ENCODE results near the gene FANCG.

Gene FANCG

DNA sequence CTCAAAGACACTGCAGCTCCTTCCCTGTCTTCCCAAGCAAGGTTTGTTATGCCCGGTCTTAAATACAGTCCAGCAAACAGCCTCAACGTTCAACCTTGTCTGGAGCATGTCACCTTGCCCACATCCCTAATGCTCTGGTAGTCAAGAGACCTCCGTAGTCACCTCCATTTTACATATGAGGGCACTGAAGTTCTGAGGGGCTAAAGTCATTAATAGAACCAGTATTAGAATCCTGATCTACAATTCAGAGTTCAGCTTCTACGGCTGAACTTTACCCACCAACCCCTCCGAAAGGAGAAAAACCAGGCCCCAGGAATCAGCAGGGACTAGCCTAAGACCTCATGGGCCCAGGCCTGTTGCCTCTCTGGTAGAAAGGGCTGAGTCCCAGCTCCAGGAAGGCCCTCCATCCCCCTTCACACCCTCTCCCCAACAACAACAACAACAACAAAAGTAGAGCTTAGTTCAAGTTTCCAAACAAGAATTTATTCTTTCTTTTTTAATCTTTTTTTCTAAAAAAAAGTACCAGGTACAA, 24.0 kb upstream of the FANCG start:
- no peak for DNase-seq

DNA sequence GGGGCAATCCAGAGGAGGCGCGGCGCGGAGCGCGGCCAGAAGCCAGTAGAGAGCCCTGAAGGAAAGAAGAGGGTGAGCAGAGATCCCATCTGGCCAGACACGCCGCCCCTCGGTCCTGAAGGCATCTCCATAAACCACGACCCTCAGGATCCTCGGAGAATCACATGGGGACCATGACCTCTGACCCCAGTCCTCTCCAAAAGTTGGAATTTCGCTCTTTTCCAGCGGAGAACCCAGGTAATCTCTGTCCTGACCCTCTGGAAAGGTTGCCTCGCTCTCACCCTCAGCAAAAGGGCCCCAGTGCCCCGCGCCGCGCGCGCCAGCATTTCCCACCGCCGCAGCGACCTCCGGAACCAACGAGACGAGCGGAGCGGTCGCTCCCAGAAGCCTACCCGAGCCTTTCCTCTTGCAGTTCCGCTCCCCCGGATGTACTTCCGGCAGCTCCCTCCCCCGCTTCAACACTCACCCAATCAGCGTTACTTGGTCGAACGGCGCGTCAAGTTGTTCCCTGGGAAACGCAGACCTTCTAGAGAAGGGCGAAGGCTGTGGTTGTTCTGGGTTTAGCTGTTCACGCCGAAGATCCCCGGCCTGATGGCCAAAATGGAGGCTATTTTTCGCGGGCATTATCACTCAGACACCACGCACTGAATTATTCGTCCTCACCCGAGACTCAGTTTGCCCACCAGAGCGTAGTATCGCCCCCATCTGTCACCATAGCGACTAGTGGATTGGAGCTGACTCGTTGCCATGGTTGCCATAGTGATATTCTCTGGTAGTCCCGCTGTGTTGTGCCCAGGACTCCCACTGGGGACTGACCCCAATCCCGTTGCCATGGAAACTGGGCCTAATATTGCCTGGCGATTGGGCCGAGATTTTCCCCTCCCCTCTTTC, 23.3 kb upstream of the FANCG start, which contains the start of gene STOML2:
Gene STOML2, minus strand, starts transcription at position 363 of the 891 bp plus-strand sequence. Its CDS starts 37 bp downstream, at position 326.
- DNase-seq, result peak; percentile 89 to 93

DNA sequence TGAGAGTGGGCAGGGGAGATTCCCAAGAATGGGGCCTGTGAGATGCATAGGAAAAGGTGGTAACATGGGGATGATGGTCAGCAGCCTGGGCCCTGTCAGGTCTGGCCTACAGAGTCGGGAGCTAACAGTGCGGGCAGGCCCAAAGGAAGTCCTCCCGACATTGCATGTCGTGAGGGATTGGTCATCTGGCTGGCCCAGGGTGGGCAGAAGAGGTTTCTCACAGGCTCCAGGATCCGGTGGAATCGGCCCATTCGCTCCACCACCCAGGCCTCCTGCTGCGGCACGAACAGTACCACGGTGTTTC, 22.7 kb upstream of the FANCG start:
- peak in 1 of 2 experiments; percentile 16 for DNase-seq

DNA sequence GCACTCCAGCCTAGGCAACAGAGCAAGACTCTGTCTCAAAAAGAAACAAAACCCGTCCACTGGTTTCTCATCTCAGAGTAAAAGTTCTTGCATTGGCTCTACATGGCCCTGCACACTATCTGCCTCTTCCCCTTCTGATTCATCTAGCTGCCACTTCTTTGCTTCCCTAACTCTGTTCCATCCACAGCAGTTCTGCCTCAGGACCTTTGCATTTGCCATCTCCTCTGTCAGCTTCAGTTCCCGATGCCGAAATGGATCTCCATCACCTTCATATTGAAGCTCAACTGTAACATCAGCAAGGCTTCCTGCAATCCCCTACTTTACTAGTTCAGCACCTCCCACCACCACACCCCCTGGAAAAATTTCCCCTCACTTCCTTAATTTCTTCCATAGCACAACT, 17.8 kb upstream of the FANCG start:
- DNase-seq, result no peak

DNA sequence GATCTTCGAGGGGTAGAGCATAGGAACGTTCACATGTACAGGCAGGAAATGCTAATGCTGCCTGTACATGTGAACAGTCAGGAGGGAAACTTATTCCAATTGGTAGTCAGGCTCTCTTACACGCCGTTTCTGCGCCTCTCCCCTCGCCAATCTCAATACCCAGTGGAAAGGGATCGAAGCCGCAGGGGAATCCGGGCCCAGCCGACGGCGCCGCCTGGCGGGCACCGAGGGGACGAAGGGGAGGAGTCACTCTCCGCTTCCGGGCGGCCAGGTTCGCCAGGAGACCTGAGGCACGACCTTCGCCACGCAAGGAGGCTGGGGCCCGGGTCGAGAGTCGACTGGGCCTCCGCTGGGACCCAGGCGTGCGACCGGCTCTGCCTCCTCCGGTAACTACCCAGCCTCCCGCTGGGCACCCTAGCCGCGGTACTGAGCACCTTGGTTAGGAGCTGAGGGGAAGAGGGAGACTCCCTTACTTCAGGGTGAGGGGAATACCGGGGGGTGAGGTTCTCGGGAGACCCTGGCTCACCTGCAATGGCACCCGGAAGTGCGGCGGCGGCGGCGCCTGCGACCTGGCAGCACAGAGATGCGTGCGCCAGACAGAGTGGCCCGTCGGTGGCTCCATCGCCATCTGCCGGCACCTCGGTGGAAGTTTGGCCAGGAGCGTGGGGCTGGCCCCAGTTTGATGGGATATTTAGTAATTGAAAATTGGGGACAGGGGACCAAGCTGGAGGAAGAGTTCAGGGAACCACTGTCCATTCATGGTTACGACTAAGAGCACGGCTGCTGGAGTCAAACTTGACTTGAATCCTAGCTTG, 16.5 kb upstream of the FANCG start, which contains the start of gene PIGO:
Gene PIGO, minus strand, starts transcription at position 557 of the 815 bp plus-strand sequence. CDS start 1,026 bp downstream, outside the sequence.
- DNase-seq, result peak; percentile 89 to 92

DNA sequence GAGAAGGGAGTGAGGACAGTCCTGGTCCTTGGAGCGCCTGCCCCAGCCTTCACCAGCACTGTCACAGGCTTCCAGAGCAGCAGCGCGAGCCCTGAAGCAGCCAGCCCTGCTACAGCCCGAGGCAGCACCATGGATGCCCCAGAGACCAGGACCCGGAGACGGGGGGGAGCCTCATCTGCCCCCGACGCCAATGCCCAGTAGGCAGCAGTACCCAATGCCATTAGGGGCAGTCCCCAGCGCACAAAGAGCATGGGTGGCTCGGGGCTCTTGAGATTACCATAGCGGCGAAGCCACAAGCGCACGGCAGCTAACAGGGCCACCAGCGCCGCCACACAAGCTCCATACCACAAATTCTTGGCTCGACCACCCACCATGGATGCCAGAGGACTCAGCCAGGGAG, 11.8 kb upstream of the FANCG start:
- no peak for DNase-seq

DNA sequence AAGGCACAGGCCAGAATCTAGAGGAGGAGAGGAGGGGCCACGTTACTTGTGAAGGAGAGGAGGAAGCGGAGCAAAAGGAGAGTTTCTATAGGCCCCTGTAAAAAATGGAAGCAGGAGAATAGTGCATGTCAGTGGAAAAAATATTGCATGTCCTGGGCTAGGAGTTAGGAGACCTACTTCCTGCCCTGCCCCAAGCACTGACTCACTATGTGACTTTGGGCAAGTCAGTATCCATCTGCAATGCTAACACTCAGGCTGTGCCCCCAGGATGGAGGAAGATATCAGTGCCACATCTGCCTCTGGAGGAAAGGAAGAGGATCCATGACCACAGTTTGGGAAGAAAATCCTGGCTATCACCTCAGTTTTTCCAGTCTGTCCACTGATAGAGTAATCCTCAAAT, 9.7 kb upstream of the FANCG start:
- DNase-seq, result no peak

DNA sequence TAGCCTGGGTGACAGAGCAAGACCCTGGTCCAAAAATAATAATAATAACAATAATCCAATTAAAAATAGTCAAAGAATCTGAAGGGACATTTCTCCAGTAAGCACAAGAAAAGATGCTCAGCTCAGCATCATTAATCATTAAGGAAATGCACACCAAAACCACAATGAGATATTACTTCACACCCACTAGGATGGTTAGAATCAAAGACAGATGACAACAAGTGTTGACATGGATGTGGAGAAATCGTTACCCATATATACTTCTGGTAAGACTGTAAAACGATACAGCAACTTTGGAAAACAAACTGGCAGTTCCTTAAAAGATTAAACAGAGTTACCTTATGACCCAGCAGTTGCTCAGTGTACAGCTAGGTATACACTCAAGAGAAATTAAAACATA, 5.3 kb upstream of the FANCG start:
- DNase-seq, result no peak

DNA sequence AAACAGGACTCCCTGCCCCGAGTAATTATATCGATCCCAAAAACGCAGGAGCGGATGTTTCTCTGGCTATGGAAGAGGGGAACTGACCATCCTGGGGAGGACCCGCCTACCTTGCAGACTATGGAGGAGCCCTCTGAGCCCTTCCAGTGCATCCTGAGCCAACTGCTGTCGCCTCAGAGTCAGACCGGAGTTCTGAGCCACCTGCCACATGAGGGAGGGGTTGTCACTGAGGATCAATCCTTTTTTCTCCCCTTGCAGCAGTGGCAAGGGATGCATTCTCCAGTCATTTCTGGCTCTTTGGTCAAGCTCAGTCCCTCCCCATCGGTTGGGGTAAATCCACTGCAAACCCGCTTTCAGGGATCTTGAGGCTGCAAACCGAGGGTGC, 709 bp downstream of the FANCG start:
- peak; percentile 15 to 26 for DNase-seq

DNA sequence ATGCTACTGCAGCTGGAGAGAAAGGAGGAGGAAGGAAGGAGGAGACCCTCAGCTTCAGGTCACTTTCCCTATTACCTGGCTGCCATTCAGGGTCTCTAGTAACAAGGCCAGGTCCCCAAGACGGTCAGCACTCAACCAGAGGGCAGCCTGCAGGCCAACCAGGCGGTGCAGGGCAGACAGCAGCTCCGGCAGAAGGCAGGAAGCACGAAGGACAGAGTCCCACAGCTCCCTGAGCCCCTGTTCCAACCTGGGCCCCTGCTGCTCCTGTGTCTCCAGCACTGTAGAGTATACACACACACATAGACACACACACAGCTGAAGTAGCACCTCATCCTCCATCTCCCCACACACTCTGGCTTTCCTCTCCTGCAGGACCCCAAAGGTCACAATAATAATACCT, 1.7 kb downstream of the FANCG start:
- DNase-seq, result no peak

DNA sequence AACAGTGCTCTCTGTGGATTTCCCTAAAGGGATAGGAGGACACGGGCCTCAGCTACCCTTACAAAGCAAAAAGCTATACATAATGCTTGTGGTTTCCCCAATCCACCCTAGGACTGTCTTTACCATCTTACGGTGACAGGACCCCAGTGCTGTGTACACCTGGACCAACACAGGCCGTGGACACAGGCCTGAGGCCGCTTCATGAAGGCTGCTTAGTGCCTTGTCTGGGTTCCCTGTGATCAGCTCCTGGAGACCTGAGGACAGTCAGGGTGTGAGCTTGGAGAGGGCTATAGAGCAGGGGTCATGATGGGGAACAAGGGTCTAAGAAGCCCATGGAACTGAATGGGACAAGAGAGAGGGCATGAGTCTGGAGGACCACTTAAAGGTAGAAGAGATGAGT, 2.9 kb downstream of the FANCG start:
- no peak for DNase-seq

DNA sequence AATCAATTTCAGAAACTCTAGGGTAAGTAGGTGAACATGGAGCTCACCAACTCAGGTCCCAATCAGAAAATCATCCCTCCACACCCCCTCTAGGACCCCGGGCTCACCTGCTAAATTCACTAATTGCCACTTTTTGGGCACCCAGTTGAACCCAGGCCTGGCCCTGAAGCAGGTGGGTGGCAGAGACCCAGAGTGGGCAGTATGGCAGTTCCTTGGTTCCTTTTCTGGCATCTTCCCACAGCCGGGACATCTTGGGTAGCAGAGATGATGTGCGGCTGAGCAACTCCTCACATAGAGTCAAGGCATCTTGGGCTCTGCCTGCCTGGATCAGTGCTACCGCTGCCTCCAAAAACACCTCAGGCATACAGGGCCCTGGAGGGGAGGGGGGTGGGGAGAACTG, 4.4 kb downstream of the FANCG start:
- DNase-seq, result no peak

DNA sequence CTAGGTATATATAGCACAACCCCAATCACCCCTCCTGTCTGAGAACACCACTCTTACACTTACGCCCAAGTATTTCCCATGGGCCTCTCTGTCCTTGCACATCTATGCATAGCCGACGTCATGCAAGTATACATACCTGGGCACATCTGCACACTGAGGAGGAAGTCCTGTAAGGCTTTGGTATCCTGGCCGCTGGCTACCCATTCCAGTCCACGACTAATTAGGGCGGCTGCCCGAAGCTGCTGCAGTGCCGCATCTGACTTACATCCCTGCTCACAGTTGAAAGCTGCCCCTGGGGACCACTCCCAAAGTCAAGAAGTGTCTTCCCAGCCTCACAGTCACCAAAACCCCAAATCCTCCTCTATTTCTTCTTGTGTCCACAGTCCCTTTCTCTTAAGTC, 5.0 kb downstream of the FANCG start:
- DNase-seq, result no peak

DNA sequence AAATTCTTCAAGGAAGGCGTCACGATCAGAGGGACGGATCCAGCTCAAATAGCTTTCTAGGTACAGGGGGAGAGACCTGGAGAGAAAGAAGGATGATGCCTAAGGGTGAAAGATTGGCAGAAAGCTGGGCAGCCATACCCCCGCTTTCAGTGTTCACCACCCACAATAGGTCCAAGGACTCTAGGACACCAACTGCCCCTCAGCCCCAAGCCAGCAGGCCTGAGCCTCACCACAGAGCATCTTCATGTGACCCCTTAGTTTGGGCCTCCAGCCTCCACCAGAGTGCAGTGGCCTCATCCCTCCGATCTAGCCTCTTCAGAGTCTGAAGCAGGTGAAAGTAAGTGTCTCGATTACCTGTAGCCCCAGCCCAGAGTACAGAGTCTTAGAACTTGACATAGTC, 5.6 kb downstream of the FANCG start:
- DNase-seq, result no peak

DNA sequence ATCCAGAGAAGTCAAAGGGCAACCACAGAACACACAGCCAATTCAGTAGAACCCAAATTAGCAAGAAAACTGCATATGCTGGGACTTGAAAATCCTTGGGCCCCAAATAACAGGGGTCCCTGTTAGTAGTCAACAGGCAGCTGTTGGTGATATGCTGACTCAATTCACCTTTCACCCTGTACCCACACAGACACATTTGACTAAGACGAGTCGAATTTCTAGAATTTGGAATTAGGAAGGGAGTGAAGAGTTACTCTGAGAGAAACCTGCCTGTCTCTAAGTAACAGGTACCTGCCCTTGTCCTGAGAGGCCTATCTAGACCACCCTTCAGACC, 6.5 kb downstream of the FANCG start:
- DNase-seq, result no peak

DNA sequence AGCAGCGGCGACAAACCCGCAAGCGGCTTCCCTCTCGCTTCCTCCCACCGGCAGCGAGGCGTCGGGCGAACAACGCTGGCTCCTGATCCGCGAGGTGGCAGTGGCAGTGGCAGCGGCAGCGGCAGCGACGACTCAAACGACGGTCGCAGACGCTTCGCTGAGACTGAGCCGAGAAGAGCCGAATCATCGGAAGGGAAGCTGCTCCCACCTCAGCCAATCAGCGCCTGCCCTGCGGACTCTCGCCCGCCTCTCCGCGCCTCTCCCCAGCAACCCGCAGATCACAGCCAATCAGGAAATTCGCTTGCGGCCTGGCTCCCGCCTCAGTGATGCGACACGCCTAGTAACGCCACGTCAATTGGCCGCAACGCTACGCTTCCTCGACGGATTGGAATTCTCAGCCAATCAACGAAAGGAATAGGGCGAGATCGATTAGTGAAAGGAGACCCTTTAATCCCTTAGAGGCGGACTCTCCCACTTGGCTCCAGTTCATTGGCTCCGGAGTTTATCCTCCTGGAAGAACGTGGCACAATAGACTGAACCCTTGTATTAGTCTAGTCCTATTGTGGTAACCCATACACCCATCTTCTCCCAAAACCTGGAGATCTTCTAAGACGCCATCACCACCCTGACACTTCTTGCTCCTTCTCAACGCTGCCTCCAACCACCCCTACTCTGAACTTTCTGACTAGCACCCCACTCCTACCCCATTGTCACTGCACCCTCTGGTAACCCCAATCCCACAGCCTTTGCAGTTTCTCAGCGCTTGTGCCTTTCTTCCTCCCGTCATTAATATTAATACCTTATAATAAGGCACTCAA, 7.1 kb downstream of the FANCG start, which contains the start of gene VCP:
Gene VCP, minus strand, starts transcription at position 165 of the 818 bp plus-strand sequence. CDS start 272 bp downstream, outside the sequence.
- DNase-seq, result peak; percentile 95 to 97

DNA sequence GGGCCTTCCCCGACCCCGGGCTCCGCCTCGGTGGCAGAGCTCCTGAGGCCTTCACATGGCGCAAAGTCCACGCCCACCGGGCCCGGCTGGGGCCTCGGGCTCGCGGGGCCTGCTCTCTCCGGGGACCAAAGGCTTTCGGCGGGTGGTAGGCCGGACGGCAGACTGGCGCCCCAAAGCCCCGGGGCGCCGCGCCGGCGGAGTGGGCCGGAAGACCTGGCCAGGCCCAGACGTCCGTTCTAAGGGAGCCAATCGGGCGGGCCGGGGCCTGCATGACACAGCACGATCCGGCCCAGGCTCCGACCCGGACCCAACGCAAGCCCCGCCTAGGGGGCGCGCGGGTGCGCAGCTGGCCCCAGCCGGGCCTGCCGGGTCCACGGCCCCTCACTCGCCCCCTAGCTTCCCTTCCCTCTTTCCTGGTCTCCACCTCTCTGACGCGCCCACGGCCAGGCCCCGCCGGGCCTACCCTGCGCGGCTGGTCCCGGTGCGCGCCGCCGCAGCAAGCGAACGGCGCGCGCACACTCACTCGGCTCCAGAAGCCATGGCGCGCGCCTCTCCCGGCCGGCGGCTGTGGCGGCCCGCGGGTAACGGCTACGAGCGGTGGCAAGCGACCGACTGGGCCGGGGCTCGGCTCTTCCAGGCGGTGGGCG, 7.8 kb downstream of the FANCG start:
- DNase-seq, result peak; percentile 71 to 76

DNA sequence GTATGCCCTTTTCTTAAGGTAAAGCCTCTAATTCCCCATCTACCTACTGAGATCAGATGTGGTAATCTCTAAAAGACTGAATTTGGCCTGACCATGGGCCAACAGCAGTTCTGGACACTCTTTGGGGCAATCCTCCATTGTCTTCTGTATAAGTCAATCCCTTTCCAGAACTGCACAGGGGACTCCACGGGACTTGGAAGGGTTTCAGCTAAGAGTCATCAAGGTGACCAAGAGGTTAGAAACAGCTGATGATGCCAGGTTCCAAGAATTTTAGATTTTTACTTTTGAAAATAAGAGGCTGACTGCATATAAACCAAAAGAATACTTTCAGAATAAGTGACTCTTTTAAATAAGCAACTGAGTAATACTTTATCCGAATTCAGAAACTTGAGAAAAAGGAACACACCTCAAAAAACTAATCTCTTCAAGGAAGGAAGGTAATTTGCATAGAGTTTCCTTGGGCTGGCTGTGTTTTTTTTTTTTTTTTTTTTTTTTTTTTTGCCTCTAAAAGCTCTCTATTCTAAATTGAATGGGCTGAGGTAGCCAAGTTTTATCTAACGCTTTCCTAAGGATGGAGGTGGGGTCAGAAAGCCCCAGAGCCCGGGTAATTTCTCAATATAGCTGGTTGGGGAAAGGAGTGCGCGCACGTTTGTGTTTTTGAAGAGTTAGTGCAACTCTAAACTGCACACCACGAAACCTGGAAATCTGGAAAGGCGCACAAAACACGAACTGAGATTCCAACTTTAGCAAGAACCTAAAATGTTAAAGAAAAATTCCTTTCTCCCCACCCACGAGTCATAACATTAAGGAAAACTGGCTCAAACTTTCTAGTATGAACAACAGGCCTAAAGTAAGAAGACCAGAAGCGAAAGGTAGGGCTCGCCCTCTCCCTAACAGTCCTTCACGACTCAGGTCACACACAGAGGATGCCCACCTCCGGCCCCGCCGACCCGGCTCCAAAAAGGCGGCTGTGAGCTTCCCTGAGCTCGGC, 8.6 kb downstream of the FANCG start:
- peak in 1 of 2 experiments; percentile 15 for DNase-seq

DNA sequence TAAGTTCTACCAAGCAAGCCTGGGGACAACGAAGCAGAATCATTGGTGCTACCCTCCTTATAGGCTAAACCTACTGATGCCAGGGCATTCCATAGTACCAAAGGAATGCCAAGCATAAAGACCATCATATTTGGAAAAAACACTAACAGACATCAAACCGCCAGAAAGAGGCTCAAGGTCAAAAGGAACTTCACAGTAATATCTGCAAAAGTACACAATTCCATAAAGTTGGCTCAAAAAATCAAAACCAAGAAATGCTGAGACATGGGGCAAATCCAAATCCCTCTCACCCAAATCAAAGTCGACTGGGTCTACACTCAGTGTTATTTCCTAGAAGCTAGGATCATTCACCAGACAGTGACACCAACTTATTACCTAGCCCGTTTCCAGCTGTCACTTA, 10.7 kb downstream of the FANCG start:
- no peak for DNase-seq

DNA sequence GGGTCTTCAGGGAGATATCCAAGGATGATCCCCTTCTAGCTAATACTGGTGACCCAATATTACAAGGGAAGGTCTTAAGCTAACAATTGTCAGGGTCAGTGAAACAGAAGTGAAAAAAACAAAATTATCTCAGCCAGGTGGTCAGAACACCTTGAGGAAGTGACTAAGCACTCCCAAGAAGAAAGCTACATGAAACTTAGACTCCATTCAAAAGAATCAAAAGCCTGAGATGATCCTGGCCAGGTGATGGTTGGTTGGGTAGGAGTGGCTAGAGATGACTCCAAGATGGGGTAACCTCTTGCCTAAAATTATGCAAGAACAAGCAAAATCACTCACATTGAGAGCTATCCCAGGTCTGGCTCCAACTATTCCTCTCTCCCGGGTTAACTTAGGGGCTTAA, 12.7 kb downstream of the FANCG start:
- DNase-seq, result no peak
